Right atrium auricular region (tissue), 2 donors: Measurements from ENCODE around the gene PLIN3. TPM values are rescaled to one million over a fixed set of nuclear protein-coding genes. Genes with fewer than 3 reads are reported as not detected.

Experiments used
- DNase-seq: peaks from one replicate; pipeline ENCODE4 v3.0.0-alpha.2; 2019; ENCODE audit warnings: low spot score
- H3K27ac ChIP-seq, 2 donors: fragments of 200-600 bp; sonication (generic); 1 replicate in 1 of 2; 2 replicates in 1 of 2; pipeline ENCODE4 v1.5.1; 2016 to 2019
- H3K27me3 ChIP-seq, 2 donors: fragments of 200-600 bp; sonication (generic); one replicate each; pipeline versions ENCODE4 v1.5.1 to v1.6.0; 2017 to 2019
- H3K36me3 ChIP-seq: fragments of 200-600 bp; sonication (generic); one replicate; pipeline ENCODE4 v1.5.1; 2016
- H3K4me1 ChIP-seq, 2 donors: fragments of 200-600 bp; sonication (generic); one replicate each; pipeline versions ENCODE4 v1.5.1 to v1.6.0; 2017 to 2019
- H3K4me3 ChIP-seq, 2 donors: fragments of 200-600 bp; sonication (generic); 1 replicate in 1 of 2; 2 replicates in 1 of 2; pipeline ENCODE4 v1.5.1; 2017 to 2019; ENCODE audit warnings: mild to moderate bottlenecking in 1 of 2, moderate library complexity in 1 of 2
- H3K9me3 ChIP-seq, 2 donors: fragments of 200-600 bp; sonication (generic); one replicate each; pipeline ENCODE4 v1.5.1; 2019
- total RNA-seq, 2 donors: library from RNA; depleted of rRNA; stranded (reverse); fragments of >200 nt; gene quantifications; one replicate each; pipeline ENCODE4 v1.1.0, GENCODE V29; 2016
- TF ChIP-seq, protein P1 (sequence below), 2 donors: fragments of 200-600 bp; sonication (generic); IDR thresholded peaks; one replicate each; pipeline ENCODE4 v1.5.1; 2019; ENCODE audit warnings: antibody characterized with exemption in 2 of 2

PLIN3 gene, protein sequence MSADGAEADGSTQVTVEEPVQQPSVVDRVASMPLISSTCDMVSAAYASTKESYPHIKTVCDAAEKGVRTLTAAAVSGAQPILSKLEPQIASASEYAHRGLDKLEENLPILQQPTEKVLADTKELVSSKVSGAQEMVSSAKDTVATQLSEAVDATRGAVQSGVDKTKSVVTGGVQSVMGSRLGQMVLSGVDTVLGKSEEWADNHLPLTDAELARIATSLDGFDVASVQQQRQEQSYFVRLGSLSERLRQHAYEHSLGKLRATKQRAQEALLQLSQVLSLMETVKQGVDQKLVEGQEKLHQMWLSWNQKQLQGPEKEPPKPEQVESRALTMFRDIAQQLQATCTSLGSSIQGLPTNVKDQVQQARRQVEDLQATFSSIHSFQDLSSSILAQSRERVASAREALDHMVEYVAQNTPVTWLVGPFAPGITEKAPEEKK
- 10 to 100 TPM; 23.3 to 27.2 TPM for total RNA-seq

DNA sequence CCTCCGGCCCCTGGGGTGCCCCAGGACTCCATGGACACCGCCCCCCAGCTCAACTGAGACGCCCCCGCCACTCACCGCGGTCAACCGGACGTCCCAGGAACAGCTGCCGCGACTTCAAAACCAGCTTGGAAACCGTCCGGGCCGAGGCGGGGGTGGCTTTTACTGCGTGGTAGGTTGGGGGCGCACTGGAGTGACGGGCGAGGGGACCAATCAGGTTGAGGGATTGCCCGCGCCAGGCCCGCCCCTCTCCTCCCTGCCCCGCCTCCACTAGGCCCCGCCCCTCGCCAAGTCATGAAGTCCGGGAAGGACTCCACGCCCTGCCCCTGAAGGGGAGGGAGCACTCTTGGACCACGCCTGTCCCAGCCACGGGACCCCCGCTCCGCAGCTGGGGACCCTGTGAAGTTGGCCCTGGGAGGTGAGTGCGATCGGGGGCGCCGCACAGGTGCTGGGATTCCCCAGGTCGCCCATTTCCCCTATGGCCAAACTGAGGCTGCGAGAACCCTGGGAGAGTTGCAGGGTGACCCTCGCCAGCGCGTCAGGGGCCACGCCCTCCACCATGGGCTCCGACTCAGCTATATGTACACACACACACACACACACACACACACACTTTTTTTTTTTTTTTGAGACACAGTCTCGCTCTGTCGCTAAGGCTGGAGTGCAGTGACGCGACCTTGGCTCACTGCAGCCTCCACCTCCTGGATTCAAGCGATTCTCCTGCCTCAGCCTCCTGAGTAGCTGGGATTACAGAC lies at the start of gene PLIN3:
Gene PLIN3 (minus strand): TSS at position 134 of the 752 bp plus-strand sequence. CDS start 6,273 bp downstream, outside the sequence.
- Histone ChIP-seq H3K4me1 (peaks cover 0 to 11% of the 10 kb centered on the region in 2 donors), H3K9me3 (no peaks in the 10 kb centered on the region), H3K4me3 (peak within 1 kb of the TSS; percentile 85 to 88), H3K27ac (peak within 1 kb of the TSS; percentile 81 to 86), H3K36me3 (no peaks in the 10 kb centered on the region), H3K27me3 (no peaks in the 10 kb centered on the region)
- peak; percentile 99 for DNase-seq
- TF ChIP-seq, protein P1, sequence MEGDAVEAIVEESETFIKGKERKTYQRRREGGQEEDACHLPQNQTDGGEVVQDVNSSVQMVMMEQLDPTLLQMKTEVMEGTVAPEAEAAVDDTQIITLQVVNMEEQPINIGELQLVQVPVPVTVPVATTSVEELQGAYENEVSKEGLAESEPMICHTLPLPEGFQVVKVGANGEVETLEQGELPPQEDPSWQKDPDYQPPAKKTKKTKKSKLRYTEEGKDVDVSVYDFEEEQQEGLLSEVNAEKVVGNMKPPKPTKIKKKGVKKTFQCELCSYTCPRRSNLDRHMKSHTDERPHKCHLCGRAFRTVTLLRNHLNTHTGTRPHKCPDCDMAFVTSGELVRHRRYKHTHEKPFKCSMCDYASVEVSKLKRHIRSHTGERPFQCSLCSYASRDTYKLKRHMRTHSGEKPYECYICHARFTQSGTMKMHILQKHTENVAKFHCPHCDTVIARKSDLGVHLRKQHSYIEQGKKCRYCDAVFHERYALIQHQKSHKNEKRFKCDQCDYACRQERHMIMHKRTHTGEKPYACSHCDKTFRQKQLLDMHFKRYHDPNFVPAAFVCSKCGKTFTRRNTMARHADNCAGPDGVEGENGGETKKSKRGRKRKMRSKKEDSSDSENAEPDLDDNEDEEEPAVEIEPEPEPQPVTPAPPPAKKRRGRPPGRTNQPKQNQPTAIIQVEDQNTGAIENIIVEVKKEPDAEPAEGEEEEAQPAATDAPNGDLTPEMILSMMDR (IDR thresholded peaks at IDR 0.05): peak in 1 of 2 donors; percentile 9

DNA sequence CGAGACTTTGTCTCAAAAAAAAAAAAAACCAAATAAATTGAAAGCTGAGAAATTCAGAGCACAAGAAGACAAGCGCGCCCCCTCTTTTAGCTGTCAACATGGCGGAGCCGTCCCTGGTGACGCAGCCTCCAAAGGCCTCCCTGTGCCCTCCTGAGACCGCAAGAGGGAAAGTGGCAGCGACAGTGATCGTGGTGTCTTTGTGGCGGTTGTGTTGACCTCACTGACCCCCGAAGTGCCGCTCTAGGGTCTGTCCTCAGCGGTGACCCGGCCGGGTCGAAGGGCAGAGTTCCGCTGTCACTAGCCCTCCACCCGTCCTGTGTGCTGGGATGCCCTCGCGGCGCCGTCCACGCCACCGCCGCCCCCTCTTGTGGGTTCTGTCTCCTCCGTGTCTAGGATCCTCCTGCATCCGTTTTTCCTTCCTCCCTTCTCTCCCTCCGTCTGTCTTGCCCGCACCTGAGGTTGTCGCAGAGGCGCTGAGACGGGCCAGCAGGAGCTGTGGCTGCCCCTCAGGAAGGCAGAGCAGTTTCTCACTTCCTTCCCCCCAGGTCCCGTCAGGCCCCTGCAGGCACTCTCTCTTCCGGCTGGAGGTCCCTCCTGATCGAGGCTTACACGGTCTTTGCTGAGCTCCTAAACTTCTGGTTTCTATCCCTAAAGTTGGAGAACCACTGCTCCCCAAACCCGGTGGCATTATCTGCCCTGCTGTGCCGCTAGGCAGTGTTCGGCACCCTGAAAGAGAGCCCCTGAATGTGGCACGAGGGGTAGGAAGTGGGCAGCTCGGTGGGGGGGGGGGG lies 49.0 kb upstream of the PLIN3 start:
- H3K9me3 ChIP-seq: no peaks in the 10 kb centered on the region
- TF ChIP-seq, protein P1 (IDR thresholded peaks at IDR 0.05): no peak
- H3K4me3 ChIP-seq: peak overlapping the region in 1 of 2 donors; percentile 20
- H3K4me1 ChIP-seq: peaks cover 0 to 7% of the 10 kb centered on the region in 2 donors
- no peak for DNase-seq
- no peaks in the 10 kb centered on the region for H3K27me3 ChIP-seq
- no peak overlapping the region for H3K27ac ChIP-seq
- no peaks in the 10 kb centered on the region for H3K36me3 ChIP-seq

DNA sequence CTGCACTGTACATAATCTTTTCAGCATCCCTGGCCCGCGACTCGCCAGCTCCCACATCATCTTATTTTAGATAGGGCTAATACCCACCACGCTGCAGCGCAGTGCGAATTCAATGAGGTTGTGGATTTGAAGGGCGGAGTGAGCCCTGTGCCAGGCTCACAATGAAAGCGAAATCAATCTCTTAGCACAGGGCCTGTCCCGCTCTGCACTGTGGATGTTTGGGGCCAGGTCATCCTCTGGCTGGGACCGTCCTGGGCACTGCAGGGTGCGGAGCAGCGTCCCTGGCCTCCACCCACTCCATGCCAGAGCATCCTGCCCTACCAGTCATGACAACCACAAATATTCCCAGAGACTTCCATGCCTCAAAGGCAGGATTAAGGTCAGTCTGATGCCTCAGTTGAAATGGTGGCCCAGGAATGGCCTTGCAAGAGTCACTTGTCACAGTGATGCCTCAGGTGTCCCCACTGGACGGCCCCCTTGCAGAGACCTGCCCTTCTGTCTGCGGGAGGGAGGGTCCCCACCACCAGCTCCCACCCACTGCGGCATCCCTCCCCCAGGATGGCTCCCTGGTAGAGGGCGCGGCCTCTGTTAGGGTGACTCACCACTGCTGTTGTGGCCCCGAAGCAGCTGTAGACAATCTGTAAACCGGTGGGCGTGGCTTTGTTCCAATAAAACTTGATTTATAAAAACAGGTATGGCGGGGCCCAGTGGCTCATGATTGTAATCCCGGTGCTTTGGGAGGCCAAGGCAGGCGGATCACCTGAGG lies 47.5 kb upstream of the PLIN3 start:
- H3K36me3 ChIP-seq: no peaks in the 10 kb centered on the region
- H3K27me3 ChIP-seq: no peaks in the 10 kb centered on the region
- peak overlapping the region in 1 of 2 donors; percentile 12 for H3K4me3 ChIP-seq
- H3K4me1 ChIP-seq: peaks cover 0 to 20% of the 10 kb centered on the region in 2 donors
- TF ChIP-seq, protein P1 (IDR thresholded peaks at IDR 0.05): no peak
- no peak overlapping the region for H3K27ac ChIP-seq
- no peak for DNase-seq
- H3K9me3 ChIP-seq: no peaks in the 10 kb centered on the region

DNA sequence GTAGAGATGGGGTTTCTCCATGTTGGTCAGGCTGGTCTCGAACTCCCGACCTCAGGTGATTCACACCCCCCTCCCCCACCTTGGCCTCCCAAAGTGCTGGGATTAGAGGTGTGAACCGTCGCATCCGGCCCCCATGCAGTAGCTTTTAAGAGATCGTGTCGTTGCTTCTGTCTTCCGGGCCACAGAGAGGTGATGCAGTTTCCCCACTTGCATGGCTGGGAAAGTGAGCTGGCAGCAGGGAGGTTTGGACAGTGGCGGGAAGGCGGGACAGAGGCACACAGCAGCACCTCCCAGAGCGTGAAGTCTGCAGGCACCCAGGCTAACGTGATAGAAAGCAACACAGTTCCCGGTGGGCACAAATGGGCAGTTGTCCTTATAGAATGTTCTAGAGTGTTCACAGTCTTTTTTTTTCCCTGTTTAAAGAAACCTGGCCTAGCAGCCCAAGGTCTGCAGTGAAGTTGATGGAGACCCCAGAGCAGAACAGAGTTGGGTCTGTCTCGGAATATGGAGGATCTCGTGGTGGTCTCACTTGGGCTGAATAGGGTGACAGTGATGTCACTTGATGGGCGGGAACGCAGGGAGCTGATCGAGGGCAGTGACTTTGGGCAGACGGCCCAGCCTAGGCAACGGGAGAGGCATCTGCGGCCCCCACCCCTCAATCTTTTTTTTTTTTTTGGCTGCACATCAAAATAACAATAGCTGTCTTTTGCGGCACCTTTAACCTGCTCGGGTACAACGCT lies 46.7 kb upstream of the PLIN3 start:
- peaks cover 0 to 25% of the 10 kb centered on the region in 2 donors for H3K4me1 ChIP-seq
- H3K4me3 ChIP-seq: no peak overlapping the region
- no peaks in the 10 kb centered on the region for H3K27me3 ChIP-seq
- DNase-seq: no peak
- no peaks in the 10 kb centered on the region for H3K9me3 ChIP-seq
- no peaks in the 10 kb centered on the region for H3K36me3 ChIP-seq
- no peak overlapping the region for H3K27ac ChIP-seq
- TF ChIP-seq, protein P1 (IDR thresholded peaks at IDR 0.05): no peak
